Panc1 (cell line): Measurements from ENCODE around the gene KRI1.

ENCODE experiments used
- POLR2AphosphoS5 ChIP-seq: IDR thresholded peaks from 2 replicates; pipeline ENCODE4 v1.6.1; 2012; ENCODE audit warnings: mild to moderate bottlenecking, low read depth, low read length, moderate library complexity
- SIN3A ChIP-seq: IDR thresholded peaks from 2 replicates; pipeline ENCODE4 v1.6.1; 2012; ENCODE audit warnings: low read depth, mild to moderate bottlenecking, low read length, moderate library complexity, borderline replicate concordance; ENCODE audit not compliant: insufficient read depth
- TF ChIP-seq, protein P1 (sequence below): fragments of 450-650 bp; IDR thresholded peaks from 2 replicates; pipeline ENCODE4 v1.5.1; 2017; ENCODE audit warnings: mild to moderate bottlenecking
- TF ChIP-seq, protein P2 (sequence below), 2 experiments: IDR thresholded peaks; 2 replicates each; pipeline ENCODE4 v1.6.1; 2011 to 2012; ENCODE audit warnings: low read depth in 2 of 2, control low read depth in 1 of 2, low read length in 1 of 2, mild to moderate bottlenecking in 1 of 2, moderate library complexity in 1 of 2; ENCODE audit not compliant: insufficient read depth in 1 of 2

GRCh38 chr19:10516064-10516385, 49.8 kb downstream of the KRI1 start:
- TF ChIP-seq, protein P1, sequence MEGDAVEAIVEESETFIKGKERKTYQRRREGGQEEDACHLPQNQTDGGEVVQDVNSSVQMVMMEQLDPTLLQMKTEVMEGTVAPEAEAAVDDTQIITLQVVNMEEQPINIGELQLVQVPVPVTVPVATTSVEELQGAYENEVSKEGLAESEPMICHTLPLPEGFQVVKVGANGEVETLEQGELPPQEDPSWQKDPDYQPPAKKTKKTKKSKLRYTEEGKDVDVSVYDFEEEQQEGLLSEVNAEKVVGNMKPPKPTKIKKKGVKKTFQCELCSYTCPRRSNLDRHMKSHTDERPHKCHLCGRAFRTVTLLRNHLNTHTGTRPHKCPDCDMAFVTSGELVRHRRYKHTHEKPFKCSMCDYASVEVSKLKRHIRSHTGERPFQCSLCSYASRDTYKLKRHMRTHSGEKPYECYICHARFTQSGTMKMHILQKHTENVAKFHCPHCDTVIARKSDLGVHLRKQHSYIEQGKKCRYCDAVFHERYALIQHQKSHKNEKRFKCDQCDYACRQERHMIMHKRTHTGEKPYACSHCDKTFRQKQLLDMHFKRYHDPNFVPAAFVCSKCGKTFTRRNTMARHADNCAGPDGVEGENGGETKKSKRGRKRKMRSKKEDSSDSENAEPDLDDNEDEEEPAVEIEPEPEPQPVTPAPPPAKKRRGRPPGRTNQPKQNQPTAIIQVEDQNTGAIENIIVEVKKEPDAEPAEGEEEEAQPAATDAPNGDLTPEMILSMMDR, result no peak
- no peak for TF ChIP-seq POLR2AphosphoS5
- no peak for TF ChIP-seq SIN3A
- TF ChIP-seq, protein P2, sequence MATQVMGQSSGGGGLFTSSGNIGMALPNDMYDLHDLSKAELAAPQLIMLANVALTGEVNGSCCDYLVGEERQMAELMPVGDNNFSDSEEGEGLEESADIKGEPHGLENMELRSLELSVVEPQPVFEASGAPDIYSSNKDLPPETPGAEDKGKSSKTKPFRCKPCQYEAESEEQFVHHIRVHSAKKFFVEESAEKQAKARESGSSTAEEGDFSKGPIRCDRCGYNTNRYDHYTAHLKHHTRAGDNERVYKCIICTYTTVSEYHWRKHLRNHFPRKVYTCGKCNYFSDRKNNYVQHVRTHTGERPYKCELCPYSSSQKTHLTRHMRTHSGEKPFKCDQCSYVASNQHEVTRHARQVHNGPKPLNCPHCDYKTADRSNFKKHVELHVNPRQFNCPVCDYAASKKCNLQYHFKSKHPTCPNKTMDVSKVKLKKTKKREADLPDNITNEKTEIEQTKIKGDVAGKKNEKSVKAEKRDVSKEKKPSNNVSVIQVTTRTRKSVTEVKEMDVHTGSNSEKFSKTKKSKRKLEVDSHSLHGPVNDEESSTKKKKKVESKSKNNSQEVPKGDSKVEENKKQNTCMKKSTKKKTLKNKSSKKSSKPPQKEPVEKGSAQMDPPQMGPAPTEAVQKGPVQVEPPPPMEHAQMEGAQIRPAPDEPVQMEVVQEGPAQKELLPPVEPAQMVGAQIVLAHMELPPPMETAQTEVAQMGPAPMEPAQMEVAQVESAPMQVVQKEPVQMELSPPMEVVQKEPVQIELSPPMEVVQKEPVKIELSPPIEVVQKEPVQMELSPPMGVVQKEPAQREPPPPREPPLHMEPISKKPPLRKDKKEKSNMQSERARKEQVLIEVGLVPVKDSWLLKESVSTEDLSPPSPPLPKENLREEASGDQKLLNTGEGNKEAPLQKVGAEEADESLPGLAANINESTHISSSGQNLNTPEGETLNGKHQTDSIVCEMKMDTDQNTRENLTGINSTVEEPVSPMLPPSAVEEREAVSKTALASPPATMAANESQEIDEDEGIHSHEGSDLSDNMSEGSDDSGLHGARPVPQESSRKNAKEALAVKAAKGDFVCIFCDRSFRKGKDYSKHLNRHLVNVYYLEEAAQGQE (IDR thresholded peaks at IDR 0.05; ENCODE audit: insufficient read depth in 1 of 2, low read depth in 2 of 2, low read length in 1 of 2), result no peak
